OCI-LY1 (cell line): ENCODE data around the gene C19orf25.

Source experiments
- CTCF ChIP-seq: fragments of 200-600 bp; sonication (generic), shearing (Covaris generic); IDR thresholded peaks from 2 replicates; pipeline ENCODE4 v1.5.1; 2017; ENCODE audit warnings: mild to moderate bottlenecking, antibody characterized with exemption, low read length, moderate library complexity, mixed read lengths
- EZH2 ChIP-seq: fragments of 200-600 bp; sonication (generic), shearing (Covaris generic); IDR thresholded peaks from 2 replicates; pipeline ENCODE4 v1.8.0; 2017; ENCODE audit warnings: borderline replicate concordance, mixed run types, mild to moderate bottlenecking, antibody characterized with exemption, low read length, moderate library complexity, mixed read lengths

- no peak for TF ChIP-seq CTCF
- TF ChIP-seq EZH2, result no peak
Observed at GRCh38 chr19:1457892-1458291, 21.1 kb downstream of the C19orf25 start.
